Activated CD4-positive, CD25-positive, alpha-beta regulatory T cell treated with anti-CD3 and anti-CD28 coated beads, Interleukin-2, amount 50 U/mL, for 16 hours (primary cell): Measurements from ENCODE around the gene POMT1.
"Not testable (repeated sequence)": the region's sequence is repeated elsewhere in the genome, so short reads cannot be mapped to it uniquely, and the experiment has no call there.

Experiments
- DNase-seq: peaks from one replicate; pipeline ENCODE4 v3.0.0-alpha.2; 2020; ENCODE audit warnings: low read depth, low spot score

POMT1 gene

GRCh38 chr9:131502781-131503625 lies at the start of gene POMT1:
TSS of gene POMT1 (plus strand) at chr9:131502918. CDS start at chr9:131504219, 1,301 bp downstream.
- peak; percentile 80 for DNase-seq

- DNase-seq = no peak
Observed at GRCh38 chr9:131454028-131454427, 48.7 kb upstream of the POMT1 start.

- not testable (repeated sequence) for DNase-seq
Observed at GRCh38 chr9:131455655-131456054, 47.1 kb upstream of the POMT1 start.

GRCh38 chr9:131457746-131458145 lies 45.0 kb upstream of the POMT1 start:
- DNase-seq = no peak

- DNase-seq = no peak
Observed at GRCh38 chr9:131459056-131459455, 43.7 kb upstream of the POMT1 start.

- no peak for DNase-seq
Observed at GRCh38 chr9:131461166-131461565, 41.6 kb upstream of the POMT1 start.

- DNase-seq = no peak
Observed at GRCh38 chr9:131464354-131465000, 38.2 kb upstream of the POMT1 start.

- no peak for DNase-seq
Observed at GRCh38 chr9:131465401-131465800, 37.3 kb upstream of the POMT1 start.

GRCh38 chr9:131467214-131467935 lies 35.3 kb upstream of the POMT1 start:
- DNase-seq = no peak

GRCh38 chr9:131468031-131468430 lies 34.7 kb upstream of the POMT1 start:
- DNase-seq = no peak

GRCh38 chr9:131469356-131469755 lies 33.4 kb upstream of the POMT1 start:
- no peak for DNase-seq

GRCh38 chr9:131469951-131470350 lies 32.8 kb upstream of the POMT1 start:
- DNase-seq = no peak

GRCh38 chr9:131470581-131470991 lies 32.1 kb upstream of the POMT1 start:
- DNase-seq = no peak

- DNase-seq = not testable (repeated sequence)
Observed at GRCh38 chr9:131472085-131472484, 30.6 kb upstream of the POMT1 start.

GRCh38 chr9:131473198-131473885 lies 29.4 kb upstream of the POMT1 start:
- no peak for DNase-seq

GRCh38 chr9:131473891-131474290 lies 28.8 kb upstream of the POMT1 start:
- DNase-seq = no peak

- DNase-seq = no peak
Observed at GRCh38 chr9:131474711-131475110, 28.0 kb upstream of the POMT1 start.

- DNase-seq = no peak
Observed at GRCh38 chr9:131475111-131475955, 27.4 kb upstream of the POMT1 start.

GRCh38 chr9:131475956-131476776 lies 26.6 kb upstream of the POMT1 start:
- no peak for DNase-seq

GRCh38 chr9:131476777-131477345 lies 25.9 kb upstream of the POMT1 start:
- no peak for DNase-seq
